HepG2 (cell line): Measurements from ENCODE around the gene ANKIB1. TPM values are rescaled to one million over a fixed set of nuclear protein-coding genes. Genes with fewer than 3 reads are reported as not detected.
A peak's percentile ranks its signal among the peaks of the same experiment; 100 is the strongest.

Experiments used
- ARID4A ChIP-seq: sonication (generic); formaldehyde crosslinking; IDR thresholded peaks from 2 replicates; pipeline ENCODE4 v1.5.0; 2020; ENCODE audit warnings: mild to moderate bottlenecking, missing genetic modification reagents, borderline replicate concordance
- DZIP1 ChIP-seq: sonication (generic); formaldehyde crosslinking; IDR thresholded peaks from 2 replicates; pipeline ENCODE4 v1.5.0; 2020; ENCODE audit warnings: mild to moderate bottlenecking, missing genetic modification reagents
- GPN1 ChIP-seq: sonication (generic); formaldehyde crosslinking; IDR thresholded peaks from 2 replicates; pipeline ENCODE4 v1.5.1; 2020; ENCODE audit warnings: missing genetic modification reagents, borderline replicate concordance
- ISX ChIP-seq: sonication (generic); formaldehyde crosslinking; conservative IDR thresholded peaks from 2 replicates; pipeline ENCODE4 v1.5.0; 2020; ENCODE audit warnings: missing genetic modification reagents
- KMT2A ChIP-seq: sonication (generic); formaldehyde crosslinking; IDR thresholded peaks from 2 replicates; pipeline ENCODE4 v1.4.0; 2020; ENCODE audit warnings: missing genetic modification reagents
- MXD3 ChIP-seq: IDR thresholded peaks from 2 replicates; pipeline ENCODE4 v1.6.1; 2016; ENCODE audit warnings: mild to moderate bottlenecking, missing biosample characterization, missing genetic modification reagents
- NR2C2 ChIP-seq: sonication (generic); formaldehyde crosslinking; IDR thresholded peaks from 2 replicates; pipeline ENCODE4 v1.4.0; 2020; ENCODE audit warnings: missing genetic modification reagents, mild to moderate bottlenecking, moderate library complexity, borderline replicate concordance
- POLR2AphosphoS5 ChIP-seq: IDR thresholded peaks from 2 replicates; pipeline ENCODE4 v1.6.1; 2012; ENCODE audit warnings: low read depth, low read length
- PRPF4 ChIP-seq: fragments of 200-400 bp; formaldehyde crosslinking; IDR thresholded peaks from 2 replicates; pipeline ENCODE4 v1.6.1; 2016; ENCODE audit warnings: low read length, low read depth; ENCODE audit not compliant: poor library complexity, severe bottlenecking
- RFXANK ChIP-seq: IDR thresholded peaks from 2 replicates; pipeline ENCODE4 v1.6.1; 2016
- TRAFD1 ChIP-seq: sonication (generic); formaldehyde crosslinking; IDR thresholded peaks from 2 replicates; pipeline ENCODE4 v1.5.1; 2020; ENCODE audit warnings: missing genetic modification reagents, mild to moderate bottlenecking, borderline replicate concordance
- ZBTB39 ChIP-seq: sonication (generic); formaldehyde crosslinking; IDR thresholded peaks from 2 replicates; pipeline ENCODE4 v1.5.0; 2020; ENCODE audit warnings: missing genetic modification reagents
- ZNF431 ChIP-seq: sonication (generic); formaldehyde crosslinking; IDR thresholded peaks from 2 replicates; pipeline ENCODE4 v1.9.0; 2022; ENCODE audit warnings: missing genetic modification reagents, low read depth, mild to moderate bottlenecking, borderline replicate concordance
- ZNF747 ChIP-seq: sonication (generic); formaldehyde crosslinking; IDR thresholded peaks from 2 replicates; pipeline ENCODE4 v1.8.1; 2023; ENCODE audit warnings: missing genetic modification reagents, mild to moderate bottlenecking, borderline replicate concordance
- ZNF839 ChIP-seq: sonication (generic); formaldehyde crosslinking; IDR thresholded peaks from 2 replicates; pipeline ENCODE4 v1.4.0; 2020; ENCODE audit warnings: missing genetic modification reagents, mild to moderate bottlenecking, borderline replicate concordance
- ZSCAN9 ChIP-seq: IDR thresholded peaks from 2 replicates; pipeline ENCODE4 v1.6.1; 2016; ENCODE audit warnings: borderline replicate concordance
- polyA plus RNA-seq, 8 experiments: library from polyadenylated mRNA; depleted of rRNA in 3 of 8; stranded (reverse) in 7 of 8; unstranded in 1 of 8; fragments of >200 nt; fragmentation: Illumina TruSeq in 4 of 8; extraction: Trizol in 4 of 8; gene quantifications; 2 replicates each; pipeline versions ENCODE4 v1.2.1 to v1.2.3, GENCODE V29; 2011 to 2016; ENCODE audit warnings: low read depth in 4 of 8, missing spikeins in 1 of 8, mixed read lengths in 1 of 8; ENCODE audit not compliant: insufficient read depth in 1 of 8
- total RNA-seq, 5 experiments: library from RNA; depleted of rRNA; stranded (reverse); fragments of >200 nt; fragmentation: Illumina TruSeq; extraction: Trizol; gene quantifications; 2 replicates each; pipeline ENCODE4 v1.2.3, GENCODE V29; 2016; ENCODE audit warnings: low read depth in 1 of 5

ANKIB1 gene
- total and polyA plus RNA-seq, 2 of the 13 experiments (the other 11 are each of a cell fraction or from before 2014, with no cell fraction given) = 28.7 to 29.6 TPM

- TF ChIP-seq TRAFD1 (CRISPR knock-in tag) = no peak
- TF ChIP-seq KMT2A (CRISPR knock-in tag) = peak; percentile 84
- peak; percentile 30; the same call in 1 of the 2 replicates for TF ChIP-seq DZIP1 (CRISPR knock-in tag)
- TF ChIP-seq ZNF431 (CRISPR knock-in tag) = no peak
- no peak for TF ChIP-seq ZBTB39 (CRISPR knock-in tag)
- TF ChIP-seq ZSCAN9 (CRISPR knock-in tag) = no peak
- TF ChIP-seq PRPF4 = no peak
- peak; percentile 87; the same call in 1 of the 2 replicates for TF ChIP-seq ARID4A (CRISPR knock-in tag)
- TF ChIP-seq ZNF839 (CRISPR knock-in tag) = 0 out of 2 replicates have a peak, but pooled peaks have one; percentile 28
- TF ChIP-seq ISX (CRISPR knock-in tag) = 0 out of 2 replicates have a peak, but pooled peaks have one; percentile 43
- TF ChIP-seq NR2C2 (CRISPR knock-in tag) = peak; percentile 77; the same call in 1 of the 2 replicates
- no peak for TF ChIP-seq MXD3 (CRISPR knock-in tag)
- no peak for TF ChIP-seq GPN1 (CRISPR knock-in tag)
- 0 out of 2 replicates have a peak, but pooled peaks have one; percentile 38 for TF ChIP-seq RFXANK (CRISPR knock-in tag)
- peak; percentile 91 for TF ChIP-seq POLR2AphosphoS5
- peak; percentile 66; the same call in 1 of the 2 replicates for TF ChIP-seq ZNF747 (CRISPR knock-in tag)
Measured at GRCh38 chr7:92447345-92448204, 201.8 kb downstream of the ANKIB1 start, which contains the start of gene GATAD1 (continued).
